HepG2 (cell line): ENCODE measurements around the gene UBE2M. TPM values are rescaled to one million over a fixed set of nuclear protein-coding genes. Genes with fewer than 3 reads are reported as not detected.
A peak's percentile ranks its signal among the peaks of the same experiment; 100 is the strongest.

Experiments used
- AHR ChIP-seq: IDR thresholded peaks from 2 replicates; pipeline ENCODE4 v1.6.1; 2018; ENCODE audit warnings: missing genetic modification reagents, missing compliant biosample characterization
- DPF2 ChIP-seq: sonication (generic); formaldehyde crosslinking; IDR thresholded peaks from 2 replicates; pipeline ENCODE4 v1.4.0; 2020; ENCODE audit warnings: mild to moderate bottlenecking, low read depth, missing genetic modification reagents, borderline replicate concordance
- GABPA ChIP-seq, 2 experiments: IDR thresholded peaks; 2 replicates each; pipeline ENCODE4 v1.6.1; 2011 to 2016; ENCODE audit warnings: low read depth in 2 of 2, low read length in 1 of 2, missing biosample characterization in 1 of 2, missing genetic modification characterization in 1 of 2
- HNF4G ChIP-seq, 2 experiments: sonication (generic) in 1 of 2; formaldehyde crosslinking in 1 of 2; IDR thresholded peaks; 2 replicates each; pipeline versions ENCODE4 v1.4.0 to v1.6.1; 2011 to 2020; ENCODE audit warnings: borderline replicate concordance in 2 of 2, low read depth in 2 of 2, mild to moderate bottlenecking in 2 of 2, low read length in 1 of 2, missing genetic modification reagents in 1 of 2, moderate library complexity in 1 of 2
- KDM5B ChIP-seq: sonication (generic); formaldehyde crosslinking; IDR thresholded peaks from 2 replicates; pipeline ENCODE4 v1.4.0; 2020; ENCODE audit warnings: missing genetic modification reagents, mild to moderate bottlenecking, borderline replicate concordance
- LCORL ChIP-seq, 2 experiments: fragments of 450-650 bp in 1 of 2; sonication (generic) in 1 of 2; formaldehyde crosslinking in 1 of 2; IDR thresholded peaks; 2 replicates each; pipeline versions ENCODE4 v1.5.0 to v1.6.1; 2017 to 2020; ENCODE audit warnings: antibody characterized with exemption in 1 of 2, missing genetic modification reagents in 1 of 2
- MYC ChIP-seq: sonication (generic); formaldehyde crosslinking; IDR thresholded peaks from 2 replicates; pipeline ENCODE4 v1.9.0; 2021; ENCODE audit warnings: missing genetic modification reagents, borderline replicate concordance
- POLR2G ChIP-seq: fragments of 200-400 bp; formaldehyde crosslinking; IDR thresholded peaks from 2 replicates; pipeline ENCODE4 v1.6.1; 2018; ENCODE audit warnings: mild to moderate bottlenecking, low read depth, low read length, moderate library complexity
- RFXAP ChIP-seq: sonication (generic); formaldehyde crosslinking; IDR thresholded peaks from 2 replicates; pipeline ENCODE4 v1.4.0; 2020; ENCODE audit warnings: missing genetic modification reagents, borderline replicate concordance
- SIN3A ChIP-seq: IDR thresholded peaks from 2 replicates; pipeline ENCODE4 v1.6.1; 2011; ENCODE audit warnings: low read depth, mild to moderate bottlenecking, control low read depth, low read length, borderline replicate concordance
- SKI ChIP-seq: fragments of 450-650 bp; IDR thresholded peaks from one replicate; pipeline ENCODE4 v1.6.1; 2018; ENCODE audit warnings: mild to moderate bottlenecking; ENCODE audit not compliant: partially characterized antibody
- SNAPC2 ChIP-seq: sonication (generic); formaldehyde crosslinking; IDR thresholded peaks from 2 replicates; pipeline ENCODE4 v1.8.1; 2022; ENCODE audit warnings: mild to moderate bottlenecking, missing genetic modification reagents
- SOX6 ChIP-seq, 2 experiments: fragments of 450-650 bp in 1 of 2; sonication (generic) in 1 of 2; formaldehyde crosslinking in 1 of 2; IDR thresholded peaks; 2 replicates each; pipeline versions ENCODE4 v1.4.0 to v1.6.1; 2017 to 2020; ENCODE audit warnings: antibody characterized with exemption in 1 of 2, mild to moderate bottlenecking in 1 of 2, missing genetic modification reagents in 1 of 2
- SP4 ChIP-seq: sonication (generic); formaldehyde crosslinking; IDR thresholded peaks from 2 replicates; pipeline ENCODE4 v1.8.1; 2023; ENCODE audit warnings: mild to moderate bottlenecking, missing genetic modification reagents
- SUZ12 ChIP-seq: fragments of 150-350 bp; IDR thresholded peaks from 2 replicates; pipeline ENCODE4 v1.6.1; 2014; ENCODE audit warnings: low read depth, low read length
- TBL1XR1 ChIP-seq: fragments of 150-350 bp; IDR thresholded peaks from 2 replicates; pipeline ENCODE4 v1.6.1; 2014; ENCODE audit warnings: borderline replicate concordance, low read length; ENCODE audit not compliant: partially characterized antibody
- ZFP90 ChIP-seq: sonication (generic); formaldehyde crosslinking; IDR thresholded peaks from 2 replicates; pipeline ENCODE4 v1.8.0; 2022; ENCODE audit warnings: missing genetic modification reagents, mild to moderate bottlenecking, inconsistent platforms, borderline replicate concordance
- ZMYM4 ChIP-seq: sonication (generic); formaldehyde crosslinking; IDR thresholded peaks from 2 replicates; pipeline ENCODE4 v1.8.1; 2023; ENCODE audit warnings: mild to moderate bottlenecking, missing genetic modification reagents
- ZNF644 ChIP-seq: IDR thresholded peaks from 2 replicates; pipeline ENCODE4 v1.6.1; 2016; ENCODE audit warnings: low read depth
- ZNF75D ChIP-seq: sonication (generic); formaldehyde crosslinking; IDR thresholded peaks from 2 replicates; pipeline ENCODE4 v1.8.1; 2023; ENCODE audit warnings: missing genetic modification reagents, mild to moderate bottlenecking, borderline replicate concordance
- polyA plus RNA-seq, 8 experiments: library from polyadenylated mRNA; depleted of rRNA in 3 of 8; stranded (reverse) in 7 of 8; unstranded in 1 of 8; fragments of >200 nt; fragmentation: Illumina TruSeq in 4 of 8; extraction: Trizol in 4 of 8; gene quantifications; 2 replicates each; pipeline versions ENCODE4 v1.2.1 to v1.2.3, GENCODE V29; 2011 to 2016; ENCODE audit warnings: low read depth in 4 of 8, missing spikeins in 1 of 8, mixed read lengths in 1 of 8; ENCODE audit not compliant: insufficient read depth in 1 of 8
- total RNA-seq, 5 experiments: library from RNA; depleted of rRNA; stranded (reverse); fragments of >200 nt; fragmentation: Illumina TruSeq; extraction: Trizol; gene quantifications; 2 replicates each; pipeline ENCODE4 v1.2.3, GENCODE V29; 2016; ENCODE audit warnings: low read depth in 1 of 5
- TF ChIP-seq, protein P1 (sequence below): sonication (generic); formaldehyde crosslinking; conservative IDR thresholded peaks from 2 replicates; pipeline ENCODE4 v1.4.0; 2020; ENCODE audit warnings: mild to moderate bottlenecking, missing genetic modification reagents, moderate library complexity
- TF ChIP-seq, protein P2 (sequence below): sonication (generic); formaldehyde crosslinking; IDR thresholded peaks from 2 replicates; pipeline ENCODE4 v1.4.0; 2020; ENCODE audit warnings: mild to moderate bottlenecking, low read depth, missing genetic modification reagents

Gene UBE2M
- total and polyA plus RNA-seq, 2 of the 13 experiments (the other 11 are each of a cell fraction or from before 2014, with no cell fraction given) = 36.2 to 50.3 TPM

DNA sequence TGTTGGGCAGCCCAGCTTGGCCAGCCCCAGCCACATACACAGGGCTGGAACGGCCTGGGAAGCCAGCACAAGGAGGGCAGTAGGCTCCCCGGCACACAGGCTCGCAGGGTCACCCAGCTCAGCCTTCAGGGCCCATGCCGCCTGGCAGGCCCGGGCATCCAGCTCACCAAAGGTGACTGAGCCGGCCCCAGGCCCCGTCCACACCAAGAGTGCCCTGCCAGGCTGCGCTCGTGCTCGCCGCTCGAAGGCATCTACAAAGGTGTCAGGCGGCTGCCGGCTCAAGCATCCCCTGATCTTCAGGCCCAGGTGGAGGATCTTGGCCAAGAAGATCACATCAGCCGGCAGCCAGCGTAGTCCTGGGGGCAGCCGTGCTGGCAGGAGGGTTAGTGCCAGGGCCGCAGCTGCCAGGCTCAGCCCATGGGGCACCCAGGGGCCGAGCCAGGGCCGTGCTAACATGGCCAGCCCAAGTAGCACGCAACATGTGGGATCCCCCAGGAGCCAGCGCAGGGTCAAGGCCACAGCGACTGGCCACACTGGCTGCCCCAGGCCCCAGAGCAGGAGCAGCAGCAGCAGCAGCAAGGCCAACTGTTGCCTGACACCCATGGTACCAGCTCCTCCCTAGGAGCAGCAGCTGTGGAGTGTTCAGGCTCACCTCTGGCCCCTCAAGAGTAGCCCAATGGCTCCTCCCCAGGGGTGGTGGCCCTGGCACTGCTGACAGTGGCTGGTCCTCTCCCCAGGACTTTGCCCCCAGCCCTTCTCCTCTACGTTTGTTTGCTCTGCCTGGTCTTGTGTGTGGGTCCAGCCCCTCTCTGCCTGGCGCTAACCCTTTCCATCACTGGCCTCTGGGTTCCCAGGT, 46.8 kb downstream of the UBE2M start, which contains the start of gene SLC27A5 (continued):
- TF ChIP-seq LCORL (IDR thresholded peaks at IDR 0.05) (no peak), LCORL (CRISPR knock-in tag; IDR thresholded peaks at IDR 0.05) (peak; percentile 62), TBL1XR1 (peak; percentile 6), ZMYM4 (CRISPR knock-in tag) (peak; percentile 51; the same call in 1 of the 2 replicates), ZFP90 (CRISPR knock-in tag) (peak; percentile 66), GABPA (IDR thresholded peaks at IDR 0.05; ENCODE audit: low read depth, low read length) (no peak), GABPA (CRISPR knock-in tag; IDR thresholded peaks at IDR 0.05; ENCODE audit: low read depth) (peak; percentile 57; the same call in 1 of the 2 replicates), AHR (CRISPR knock-in tag) (peak; percentile 20; the same call in 1 of the 2 replicates), RFXAP (CRISPR knock-in tag) (peak; percentile 63; the same call in 1 of the 2 replicates), SP4 (CRISPR knock-in tag) (peak; percentile 58; the same call in 1 of the 2 replicates), ZNF75D (CRISPR knock-in tag) (no peak), MYC (peak; percentile 78; the same call in 1 of the 2 replicates), DPF2 (CRISPR knock-in tag) (peak; percentile 63; the same call in 1 of the 2 replicates), ZNF644 (CRISPR knock-in tag) (peak; percentile 58; the same call in 1 of the 2 replicates), KDM5B (CRISPR knock-in tag) (peak; percentile 54; the same call in 1 of the 2 replicates), SUZ12 (no peak), SNAPC2 (CRISPR knock-in tag) (no peak), SKI (peak; percentile 68), POLR2G (peak; percentile 87), SOX6 (IDR thresholded peaks at IDR 0.05) (no peak), SOX6 (CRISPR knock-in tag; IDR thresholded peaks at IDR 0.05) (peak; percentile 57; the same call in 1 of the 2 replicates), SIN3A (no peak), HNF4G (IDR thresholded peaks at IDR 0.05; ENCODE audit: borderline replicate concordance, low read depth, low read length) (peak; percentile 74; the same call in 1 of the 2 replicates), HNF4G (CRISPR knock-in tag; IDR thresholded peaks at IDR 0.05; ENCODE audit: borderline replicate concordance, low read depth) (peak; percentile 95)
- TF ChIP-seq, protein P1, sequence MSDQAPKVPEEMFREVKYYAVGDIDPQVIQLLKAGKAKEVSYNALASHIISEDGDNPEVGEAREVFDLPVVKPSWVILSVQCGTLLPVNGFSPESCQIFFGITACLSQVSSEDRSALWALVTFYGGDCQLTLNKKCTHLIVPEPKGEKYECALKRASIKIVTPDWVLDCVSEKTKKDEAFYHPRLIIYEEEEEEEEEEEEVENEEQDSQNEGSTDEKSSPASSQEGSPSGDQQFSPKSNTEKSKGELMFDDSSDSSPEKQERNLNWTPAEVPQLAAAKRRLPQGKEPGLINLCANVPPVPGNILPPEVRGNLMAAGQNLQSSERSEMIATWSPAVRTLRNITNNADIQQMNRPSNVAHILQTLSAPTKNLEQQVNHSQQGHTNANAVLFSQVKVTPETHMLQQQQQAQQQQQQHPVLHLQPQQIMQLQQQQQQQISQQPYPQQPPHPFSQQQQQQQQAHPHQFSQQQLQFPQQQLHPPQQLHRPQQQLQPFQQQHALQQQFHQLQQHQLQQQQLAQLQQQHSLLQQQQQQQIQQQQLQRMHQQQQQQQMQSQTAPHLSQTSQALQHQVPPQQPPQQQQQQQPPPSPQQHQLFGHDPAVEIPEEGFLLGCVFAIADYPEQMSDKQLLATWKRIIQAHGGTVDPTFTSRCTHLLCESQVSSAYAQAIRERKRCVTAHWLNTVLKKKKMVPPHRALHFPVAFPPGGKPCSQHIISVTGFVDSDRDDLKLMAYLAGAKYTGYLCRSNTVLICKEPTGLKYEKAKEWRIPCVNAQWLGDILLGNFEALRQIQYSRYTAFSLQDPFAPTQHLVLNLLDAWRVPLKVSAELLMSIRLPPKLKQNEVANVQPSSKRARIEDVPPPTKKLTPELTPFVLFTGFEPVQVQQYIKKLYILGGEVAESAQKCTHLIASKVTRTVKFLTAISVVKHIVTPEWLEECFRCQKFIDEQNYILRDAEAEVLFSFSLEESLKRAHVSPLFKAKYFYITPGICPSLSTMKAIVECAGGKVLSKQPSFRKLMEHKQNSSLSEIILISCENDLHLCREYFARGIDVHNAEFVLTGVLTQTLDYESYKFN (CRISPR knock-in tag) = peak; percentile 94
- TF ChIP-seq, protein P2, sequence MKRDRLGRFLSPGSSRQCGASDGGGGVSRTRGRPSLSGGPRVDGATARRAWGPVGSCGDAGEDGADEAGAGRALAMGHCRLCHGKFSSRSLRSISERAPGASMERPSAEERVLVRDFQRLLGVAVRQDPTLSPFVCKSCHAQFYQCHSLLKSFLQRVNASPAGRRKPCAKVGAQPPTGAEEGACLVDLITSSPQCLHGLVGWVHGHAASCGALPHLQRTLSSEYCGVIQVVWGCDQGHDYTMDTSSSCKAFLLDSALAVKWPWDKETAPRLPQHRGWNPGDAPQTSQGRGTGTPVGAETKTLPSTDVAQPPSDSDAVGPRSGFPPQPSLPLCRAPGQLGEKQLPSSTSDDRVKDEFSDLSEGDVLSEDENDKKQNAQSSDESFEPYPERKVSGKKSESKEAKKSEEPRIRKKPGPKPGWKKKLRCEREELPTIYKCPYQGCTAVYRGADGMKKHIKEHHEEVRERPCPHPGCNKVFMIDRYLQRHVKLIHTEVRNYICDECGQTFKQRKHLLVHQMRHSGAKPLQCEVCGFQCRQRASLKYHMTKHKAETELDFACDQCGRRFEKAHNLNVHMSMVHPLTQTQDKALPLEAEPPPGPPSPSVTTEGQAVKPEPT (CRISPR knock-in tag) = 0 out of 2 replicates have a peak, but pooled peaks have one; percentile 30
